Measurements from ENCODE around the gene NOP10. TPM values are rescaled to one million over a fixed set of nuclear protein-coding genes. Genes with fewer than 3 reads are reported as not detected.
"Not testable (repeated sequence)": the region's sequence is repeated elsewhere in the genome, so short reads cannot be mapped to it uniquely, and the experiment has no call there.

NOP10 gene
- 492 to 969 TPM (median 663 TPM) in 3 replicates for polyA plus RNA-seq
- polyA plus RNA-seq (2011; ENCODE audit: low read depth) = 49.5 TPM
- polyA plus RNA-seq (2011; cell fraction: cytosol; rRNA removed) = 779 and 1,057 TPM in 2 replicates
- polyA plus RNA-seq (2011; cell fraction: nucleus; rRNA removed) = 352 and 411 TPM in 2 replicates
- 450 and 453 TPM in 2 replicates for polyA plus RNA-seq (2012; ENCODE audit: low replicate concordance)
- polyA minus RNA-seq = 239 to 355 TPM (median 293 TPM) in 3 replicates
- polyA minus RNA-seq (2011; cell fraction: cytosol; rRNA and poly(A)+ RNA removed) = 184 TPM
- polyA minus RNA-seq (2011; cell fraction: nucleus; rRNA and poly(A)+ RNA removed) = 45.8 and 53.9 TPM in 2 replicates

DNA sequence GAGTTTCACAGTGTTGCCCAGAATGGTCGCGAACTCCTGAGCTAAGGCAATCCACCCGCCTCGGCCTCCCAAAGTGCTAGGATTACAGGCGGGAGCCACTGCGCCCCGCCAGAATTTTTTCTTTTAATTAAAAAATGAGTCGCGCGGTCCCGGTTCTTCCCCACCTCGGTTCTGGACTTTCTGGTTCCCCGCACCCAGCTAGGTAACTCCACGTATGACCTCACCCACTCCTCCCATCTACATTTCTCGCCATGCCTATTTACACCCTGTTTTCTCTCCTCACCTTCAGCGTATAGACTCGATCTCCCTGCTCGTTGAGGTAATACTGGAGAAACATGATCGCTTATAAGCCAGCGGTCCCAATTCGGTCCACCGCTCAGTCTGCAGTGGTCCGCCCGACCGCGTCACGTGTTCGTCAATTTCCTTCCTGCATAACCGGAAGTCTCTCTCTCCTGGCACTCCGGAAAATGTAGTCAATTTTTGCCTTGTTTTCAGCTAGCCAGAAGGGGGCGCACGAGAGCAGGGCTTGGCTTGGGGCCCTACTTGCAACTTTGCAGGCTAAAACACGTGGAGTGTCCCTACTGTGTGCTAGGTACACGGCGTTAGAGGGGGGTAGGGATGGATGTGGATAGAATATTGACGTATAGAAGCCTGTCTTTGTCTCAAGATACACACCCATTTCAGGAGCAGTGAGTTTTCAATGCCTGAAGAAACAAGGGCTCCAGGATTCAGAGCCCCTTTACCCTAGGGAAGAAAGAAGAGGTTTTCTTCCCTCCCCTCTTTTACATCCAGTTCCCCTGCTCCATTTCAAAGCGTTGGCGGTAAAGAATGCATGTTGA is at the start of gene NOP10, which contains the start of gene NUTM1:
TSS of gene NOP10 (minus strand) at position 400 of the 839 bp plus-strand sequence. CDS start at position 337, 63 bp downstream.
TSS of gene NUTM1 (plus strand) at position 579 of the 839 bp plus-strand sequence. CDS start 382 bp downstream, outside the sequence.
- H3K9me1 ChIP-seq (ENCODE audit: control insufficient read depth, extremely low read depth, insufficient read depth, low read length) = peaks cover 2% of the 10 kb centered on the region
- peak within 1 kb of the TSS; percentile 71 to 100 (median 99) for H3K4me3 ChIP-seq (ENCODE audit: control insufficient read depth in 2 of 3, extremely low read depth in 1 of 3, insufficient read depth in 2 of 3, low read depth in 1 of 3, low read length in 3 of 3)
- dilution Hi-C loops (cut with MboI; ENCODE audit: extremely low pct_ligation_motif_present, low sequenced_read_pairs) = no loop called here
- H3K4me1 ChIP-seq (ENCODE audit: control insufficient read depth, extremely low read depth, insufficient read depth, low read length) = peaks cover 8% of the 10 kb centered on the region
- no peaks in the 10 kb centered on the region for H4K20me1 ChIP-seq (ENCODE audit: control insufficient read depth, extremely low read depth, insufficient read depth, low read length)
- peaks cover 25% of the 10 kb centered on the region for H3K79me2 ChIP-seq (ENCODE audit: control insufficient read depth, insufficient read depth, low read length)
- no peaks in the 10 kb centered on the region for H3K27me3 ChIP-seq (ENCODE audit: control insufficient read depth, extremely low read depth, insufficient read depth, low read length)
- H3K4me2 ChIP-seq (ENCODE audit: control insufficient read depth, extremely low read depth, insufficient read depth, low read depth, low read length) = peak within 1 kb of the TSS; percentile 68
- FAIRE-seq (peak; percentile 84), DNase-seq (ENCODE audit: low read depth, low spot score) (no peak)
- no peaks in the 10 kb centered on the region for H3K9me3 ChIP-seq (ENCODE audit: control insufficient read depth, low read depth, low read length)
- TF ChIP-seq EZH2 (IDR thresholded peaks at IDR 0.05; ENCODE audit: low read length) (no peak), CTCF (optimal IDR thresholded peaks at IDR 0.05 in 1 of 3, IDR thresholded peaks at IDR 0.05 in 1 of 3, conservative IDR thresholded peaks at IDR 0.05 in 1 of 3; ENCODE audit: extremely low read depth in 1 of 3, insufficient read depth in 2 of 3, low read length in 3 of 3) (peak; percentile 90 to 99 (median 96))
- H3K27ac ChIP-seq (ENCODE audit: control insufficient read depth, insufficient read depth, low read length) = peak within 1 kb of the TSS; percentile 99
- peak within 1 kb of the TSS; percentile 100 for H2AFZ ChIP-seq (ENCODE audit: control insufficient read depth, low read length)
- peak within 1 kb of the TSS; percentile 99 for H3K9ac ChIP-seq (ENCODE audit: control insufficient read depth, extremely low read depth, insufficient read depth, low read length)
- peaks cover 5 to 7% of the 10 kb centered on the region in 2 experiments for H3K36me3 ChIP-seq (ENCODE audit: control insufficient read depth in 2 of 2, extremely low read depth in 1 of 2, insufficient read depth in 2 of 2, low read length in 2 of 2)

GRCh38 chr15:34389594-34390086 is 46.7 kb upstream of the NOP10 start:
- H3K9ac ChIP-seq (ENCODE audit: control insufficient read depth, extremely low read depth, insufficient read depth, low read length); DNase-seq (ENCODE audit: low read depth, low spot score); H3K4me3 ChIP-seq (ENCODE audit: control insufficient read depth in 2 of 3, extremely low read depth in 1 of 3, insufficient read depth in 2 of 3, low read depth in 1 of 3, low read length in 3 of 3); FAIRE-seq; dilution Hi-C loops (cut with MboI; ENCODE audit: extremely low pct_ligation_motif_present, low sequenced_read_pairs); H3K4me1 ChIP-seq (ENCODE audit: control insufficient read depth, extremely low read depth, insufficient read depth, low read length); H3K9me3 ChIP-seq (ENCODE audit: control insufficient read depth, low read depth, low read length); H3K27ac ChIP-seq (ENCODE audit: control insufficient read depth, insufficient read depth, low read length); H3K79me2 ChIP-seq (ENCODE audit: control insufficient read depth, insufficient read depth, low read length); H3K27me3 ChIP-seq (ENCODE audit: control insufficient read depth, extremely low read depth, insufficient read depth, low read length); H3K9me1 ChIP-seq (ENCODE audit: control insufficient read depth, extremely low read depth, insufficient read depth, low read length); H3K4me2 ChIP-seq (ENCODE audit: control insufficient read depth, extremely low read depth, insufficient read depth, low read depth, low read length); H3K36me3 ChIP-seq (ENCODE audit: control insufficient read depth in 2 of 2, extremely low read depth in 1 of 2, insufficient read depth in 2 of 2, low read length in 2 of 2); H4K20me1 ChIP-seq (ENCODE audit: control insufficient read depth, extremely low read depth, insufficient read depth, low read length); H2AFZ ChIP-seq (ENCODE audit: control insufficient read depth, low read length): not testable (repeated sequence)

DNA sequence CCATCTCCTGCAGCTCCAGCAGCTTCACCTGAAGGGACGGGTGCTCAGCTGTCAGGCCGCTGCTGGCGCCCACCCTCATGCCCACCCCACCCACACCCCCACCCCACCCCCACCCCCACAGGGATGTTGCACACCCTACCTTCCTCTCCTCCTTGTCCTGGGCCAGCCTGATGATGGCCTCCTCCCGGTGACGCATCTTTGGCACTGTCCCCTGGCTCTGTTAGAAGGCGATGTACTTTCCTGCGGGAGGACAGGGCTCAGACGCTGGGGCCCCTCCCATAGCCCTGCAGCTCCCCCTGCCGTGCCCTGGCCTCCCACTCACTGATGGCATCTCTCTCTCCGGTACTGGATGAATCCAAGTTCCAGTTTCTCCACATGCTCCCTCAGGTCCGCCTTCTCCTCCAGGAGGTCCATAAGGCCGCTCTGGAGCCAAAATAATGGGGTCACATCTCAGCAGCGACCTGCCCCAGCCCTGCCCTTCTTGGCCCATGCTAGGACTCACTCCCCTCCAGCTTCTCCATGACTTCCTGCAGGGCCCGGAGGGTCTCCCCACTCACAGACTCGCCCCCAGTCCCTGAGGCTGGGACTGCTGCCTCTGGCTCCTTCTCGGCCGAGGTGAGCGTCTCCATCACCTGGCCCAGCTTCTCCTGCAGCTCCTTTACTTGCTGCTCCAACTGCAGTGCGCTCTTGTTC is 39.0 kb upstream of the NOP10 start:
- H3K79me2 ChIP-seq (ENCODE audit: control insufficient read depth, insufficient read depth, low read length); H3K4me2 ChIP-seq (ENCODE audit: control insufficient read depth, extremely low read depth, insufficient read depth, low read depth, low read length); H4K20me1 ChIP-seq (ENCODE audit: control insufficient read depth, extremely low read depth, insufficient read depth, low read length); H3K9ac ChIP-seq (ENCODE audit: control insufficient read depth, extremely low read depth, insufficient read depth, low read length); H3K4me1 ChIP-seq (ENCODE audit: control insufficient read depth, extremely low read depth, insufficient read depth, low read length); H3K9me3 ChIP-seq (ENCODE audit: control insufficient read depth, low read depth, low read length); FAIRE-seq; H2AFZ ChIP-seq (ENCODE audit: control insufficient read depth, low read length); H3K9me1 ChIP-seq (ENCODE audit: control insufficient read depth, extremely low read depth, insufficient read depth, low read length); H3K27me3 ChIP-seq (ENCODE audit: control insufficient read depth, extremely low read depth, insufficient read depth, low read length); H3K27ac ChIP-seq (ENCODE audit: control insufficient read depth, insufficient read depth, low read length); H3K4me3 ChIP-seq (ENCODE audit: control insufficient read depth in 2 of 3, extremely low read depth in 1 of 3, insufficient read depth in 2 of 3, low read depth in 1 of 3, low read length in 3 of 3); DNase-seq (ENCODE audit: low read depth, low spot score); H3K36me3 ChIP-seq (ENCODE audit: control insufficient read depth in 2 of 2, extremely low read depth in 1 of 2, insufficient read depth in 2 of 2, low read length in 2 of 2); dilution Hi-C loops (cut with MboI; ENCODE audit: extremely low pct_ligation_motif_present, low sequenced_read_pairs): not testable (repeated sequence)

- dilution Hi-C loops (cut with MboI; ENCODE audit: extremely low pct_ligation_motif_present, low sequenced_read_pairs); H3K36me3 ChIP-seq (ENCODE audit: control insufficient read depth in 2 of 2, extremely low read depth in 1 of 2, insufficient read depth in 2 of 2, low read length in 2 of 2); DNase-seq (ENCODE audit: low read depth, low spot score); H3K9me1 ChIP-seq (ENCODE audit: control insufficient read depth, extremely low read depth, insufficient read depth, low read length); H3K9ac ChIP-seq (ENCODE audit: control insufficient read depth, extremely low read depth, insufficient read depth, low read length); H3K27me3 ChIP-seq (ENCODE audit: control insufficient read depth, extremely low read depth, insufficient read depth, low read length); H4K20me1 ChIP-seq (ENCODE audit: control insufficient read depth, extremely low read depth, insufficient read depth, low read length); H3K9me3 ChIP-seq (ENCODE audit: control insufficient read depth, low read depth, low read length); H3K79me2 ChIP-seq (ENCODE audit: control insufficient read depth, insufficient read depth, low read length); H3K4me1 ChIP-seq (ENCODE audit: control insufficient read depth, extremely low read depth, insufficient read depth, low read length); H3K4me3 ChIP-seq (ENCODE audit: control insufficient read depth in 2 of 3, extremely low read depth in 1 of 3, insufficient read depth in 2 of 3, low read depth in 1 of 3, low read length in 3 of 3); H3K4me2 ChIP-seq (ENCODE audit: control insufficient read depth, extremely low read depth, insufficient read depth, low read depth, low read length); H3K27ac ChIP-seq (ENCODE audit: control insufficient read depth, insufficient read depth, low read length); H2AFZ ChIP-seq (ENCODE audit: control insufficient read depth, low read length); FAIRE-seq: not testable (repeated sequence)
These were observed 37.6 kb upstream of the NOP10 start for GRCh38 chr15:34380491-34380890.

Data from keratinocyte (primary cell).